Stimulated activated CD8-positive, alpha-beta memory T cell treated with anti-CD3 and anti-CD28 coated beads, Interleukin-15, amount 100 ng/mL, for 24 hours (primary cell): ENCODE results near the gene TIMP1.

Source experiments
- DNase-seq: peaks from one replicate; pipeline ENCODE4 v3.0.0-alpha.2; 2020; ENCODE audit warnings: low read depth

The TIMP1 gene

GRCh38 chrX:47634871-47635575 lies 52.8 kb downstream of the TIMP1 start:
- DNase-seq, result no peak
